NCI-H82 treated with DMSO at 0.1 percent for 48 hours (cell line): ENCODE measurements around the gene IFNL1.
A peak's percentile ranks its signal among the peaks of the same experiment; 100 is the strongest.
"Not testable (repeated sequence)": the region's sequence is repeated elsewhere in the genome, so short reads cannot be mapped to it uniquely, and the experiment has no call there.

Experiments used
- DNase-seq: peaks from one replicate; lab custom pipeline; 2025; ENCODE audit not compliant: unreplicated experiment; lab: John Stamatoyannopoulos, UW

The IFNL1 gene

GRCh38 chr19:39308531-39309304, 12.5 kb downstream of the IFNL1 start:
- no peak for DNase-seq

- not testable (repeated sequence) for DNase-seq
Observed at GRCh38 chr19:39309305-39309670, 13.1 kb downstream of the IFNL1 start.

GRCh38 chr19:39310558-39311311, 14.5 kb downstream of the IFNL1 start:
- no peak for DNase-seq

GRCh38 chr19:39314016-39314728, 18.0 kb downstream of the IFNL1 start:
- no peak for DNase-seq

- no peak for DNase-seq
Observed at GRCh38 chr19:39315933-39316332, 19.7 kb downstream of the IFNL1 start.

- no peak for DNase-seq
Observed at GRCh38 chr19:39316627-39317321, 20.6 kb downstream of the IFNL1 start.

GRCh38 chr19:39317476-39317875, 21.3 kb downstream of the IFNL1 start:
- DNase-seq = no peak

- no peak for DNase-seq
Observed at GRCh38 chr19:39318071-39318470, 21.9 kb downstream of the IFNL1 start.

GRCh38 chr19:39318690-39319089, 22.5 kb downstream of the IFNL1 start:
- DNase-seq = no peak

- no peak for DNase-seq
Observed at GRCh38 chr19:39319098-39319891, 23.1 kb downstream of the IFNL1 start.

GRCh38 chr19:39319892-39320248, 23.7 kb downstream of the IFNL1 start:
- DNase-seq = peak; percentile 88

- DNase-seq = no peak
Observed at GRCh38 chr19:39321117-39321831, 25.1 kb downstream of the IFNL1 start.

GRCh38 chr19:39321832-39322176, 25.6 kb downstream of the IFNL1 start:
- no peak for DNase-seq

GRCh38 chr19:39324242-39324842, 28.1 kb downstream of the IFNL1 start:
- no peak for DNase-seq

GRCh38 chr19:39325778-39326665, 29.8 kb downstream of the IFNL1 start:
- DNase-seq = no peak

- no peak for DNase-seq
Observed at GRCh38 chr19:39327363-39328045, 31.3 kb downstream of the IFNL1 start.

GRCh38 chr19:39328046-39328705, 32.0 kb downstream of the IFNL1 start:
- peak; percentile 18 for DNase-seq
